Amniotic stem cell (primary cell): ENCODE measurements around the gene TMEM120B.

Source experiments
- DNase-seq: peaks from one replicate; lab custom pipeline; 2025; lab: John Stamatoyannopoulos, UW

The TMEM120B gene

DNA sequence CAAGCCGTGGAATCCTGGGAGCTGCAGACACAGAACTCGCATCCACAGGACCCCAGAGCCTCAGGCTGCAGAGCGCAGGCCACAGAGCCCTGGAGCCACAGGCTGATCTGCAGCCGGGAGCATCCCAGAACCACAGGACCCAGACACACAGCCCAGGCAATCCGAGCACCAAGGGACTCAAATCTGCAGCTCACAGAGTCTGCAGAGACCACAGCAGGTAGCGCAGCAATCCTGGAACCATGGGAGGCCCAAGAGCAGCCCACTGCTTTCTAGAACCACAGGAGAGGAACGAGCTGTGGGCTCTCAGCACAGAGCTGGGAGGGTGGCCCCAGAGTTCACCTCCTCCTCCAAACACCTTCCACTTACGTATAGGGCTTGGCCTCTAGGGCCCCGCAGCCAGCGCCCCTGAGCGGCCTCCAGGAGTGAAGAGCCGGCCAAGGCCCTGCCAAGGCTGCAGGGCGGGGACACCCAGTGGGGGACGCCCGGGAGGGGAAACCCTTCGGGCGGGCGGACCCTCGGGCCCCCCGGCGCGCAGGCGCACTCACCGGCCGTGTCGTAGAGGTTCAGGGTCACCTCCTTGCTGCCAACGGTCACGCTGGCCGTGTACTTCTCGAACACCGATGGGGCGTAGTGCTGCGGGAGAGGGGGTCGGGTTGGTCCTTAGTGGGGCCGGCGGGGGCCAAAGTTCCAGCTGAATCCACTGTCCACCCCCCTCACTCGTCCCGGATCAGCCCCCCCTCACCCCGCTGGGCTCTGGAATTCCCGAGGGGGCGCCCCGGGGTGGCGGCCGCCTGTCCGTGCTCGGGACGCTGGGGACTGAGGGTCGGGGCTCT is 80.3 kb downstream of the TMEM120B start:
- DNase-seq: no peak

DNA sequence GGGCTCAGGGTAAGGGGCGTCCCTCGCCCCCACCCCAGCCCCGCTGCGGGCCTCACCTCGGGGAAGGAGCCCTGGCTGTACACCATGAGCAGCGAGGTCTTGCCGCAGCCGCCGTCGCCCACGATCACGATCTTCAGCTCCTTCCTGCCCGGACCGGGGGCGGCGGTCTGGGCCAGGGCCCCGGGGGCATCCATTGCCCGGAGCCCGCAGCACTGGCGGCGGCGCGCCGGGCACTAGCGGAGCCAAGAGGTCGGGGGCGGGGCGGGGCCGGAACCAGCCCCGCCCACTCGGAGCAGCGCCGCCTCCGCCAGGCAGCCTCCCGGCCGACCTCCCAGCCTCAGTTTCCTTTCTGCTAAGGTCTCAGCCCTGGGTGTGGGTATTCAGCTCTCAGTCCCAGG is 80.9 kb downstream of the TMEM120B start, which contains the start of gene RHOF:
TSS of gene RHOF (minus strand) at position 249 of the 398 bp plus-strand sequence. CDS start at position 194, 55 bp downstream.
- no peak for DNase-seq

DNA sequence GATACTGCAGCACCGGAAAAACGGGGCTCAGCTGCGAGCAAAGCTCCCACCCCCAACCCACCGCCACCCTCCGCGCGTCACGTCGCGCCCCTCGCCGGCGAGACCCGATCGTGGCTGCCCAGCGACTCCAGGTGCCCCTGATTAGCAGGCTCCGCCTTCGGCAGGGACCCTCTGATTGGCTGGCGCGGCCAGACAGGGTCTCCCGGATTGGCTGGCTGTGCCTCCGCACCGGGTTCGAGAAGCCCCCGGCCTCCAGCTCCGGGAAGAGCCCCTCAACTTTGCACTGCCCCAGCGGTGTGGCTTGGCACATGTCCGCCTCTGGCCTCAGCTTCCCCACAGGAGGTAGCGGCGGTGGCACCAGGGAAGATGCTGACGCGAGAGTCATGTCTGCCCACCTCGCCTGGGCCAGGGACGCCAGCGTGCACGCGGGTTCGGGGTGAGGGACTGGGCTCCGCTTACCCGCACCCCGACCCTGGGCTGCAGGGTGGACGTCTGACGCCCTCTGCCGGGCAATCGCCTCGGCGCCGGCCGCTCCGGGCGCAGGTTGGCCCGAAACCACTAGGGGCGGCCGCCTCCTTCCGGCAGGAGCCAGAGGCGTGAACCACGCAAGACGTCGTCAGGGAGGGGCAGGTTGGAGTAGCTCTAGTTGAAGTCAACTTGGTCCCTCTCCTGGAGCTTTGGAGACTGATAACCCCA is 81.4 kb downstream of the TMEM120B start:
- peak; percentile 86 for DNase-seq

- DNase-seq: no peak
Observed at GRCh38 chr12:121794534-121795033, 82.0 kb downstream of the TMEM120B start.

GRCh38 chr12:121795034-121795968 is 82.7 kb downstream of the TMEM120B start:
- DNase-seq: peak; percentile 57

DNA sequence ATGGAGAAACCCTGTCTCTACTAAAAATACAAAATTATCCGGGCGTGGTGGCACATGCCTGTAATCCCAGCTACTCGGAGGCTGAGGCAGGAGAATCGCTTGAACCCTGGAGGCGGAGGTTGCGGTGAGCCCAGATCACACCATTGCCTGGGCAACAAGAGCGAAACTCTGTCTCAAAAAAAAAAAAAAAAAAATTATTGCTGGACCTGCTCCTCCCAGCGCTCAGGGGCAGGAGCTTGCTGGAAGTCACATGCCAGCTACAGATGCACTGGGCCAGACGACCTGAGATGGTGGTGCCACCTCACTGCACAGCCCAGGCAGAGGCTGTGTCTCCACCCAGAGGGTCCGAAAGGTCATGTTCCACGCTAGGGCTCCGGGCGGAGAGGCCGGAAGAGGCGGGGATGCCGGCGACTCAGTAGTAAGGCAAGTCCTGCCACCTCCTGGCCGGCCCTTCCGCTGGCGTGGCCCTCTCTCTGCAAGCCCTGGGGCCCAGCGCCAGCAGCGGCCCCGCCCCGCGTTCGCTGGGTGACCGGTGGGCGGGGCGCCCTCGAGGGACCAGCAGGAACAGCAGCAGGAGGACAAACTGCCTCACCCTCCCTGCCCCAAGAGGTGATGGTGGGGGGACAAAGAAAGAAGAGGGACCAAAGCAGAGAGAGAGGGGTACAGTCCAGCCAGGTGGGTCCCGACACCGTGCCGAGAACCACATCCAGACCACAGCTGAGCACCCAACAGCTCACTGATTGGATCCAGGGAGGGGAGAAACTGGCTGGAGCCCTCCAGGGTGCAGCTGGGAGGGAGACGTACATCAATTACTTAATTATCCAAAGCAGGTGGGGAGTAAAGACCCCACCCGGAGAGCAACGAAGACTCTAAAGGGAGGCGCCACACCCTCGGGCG is 84.6 kb downstream of the TMEM120B start:
- peak; percentile 76 for DNase-seq

- no peak for DNase-seq
Observed at GRCh38 chr12:121797937-121798786, 85.6 kb downstream of the TMEM120B start.

- DNase-seq: no peak
Observed at GRCh38 chr12:121798787-121799155, 86.2 kb downstream of the TMEM120B start.

DNA sequence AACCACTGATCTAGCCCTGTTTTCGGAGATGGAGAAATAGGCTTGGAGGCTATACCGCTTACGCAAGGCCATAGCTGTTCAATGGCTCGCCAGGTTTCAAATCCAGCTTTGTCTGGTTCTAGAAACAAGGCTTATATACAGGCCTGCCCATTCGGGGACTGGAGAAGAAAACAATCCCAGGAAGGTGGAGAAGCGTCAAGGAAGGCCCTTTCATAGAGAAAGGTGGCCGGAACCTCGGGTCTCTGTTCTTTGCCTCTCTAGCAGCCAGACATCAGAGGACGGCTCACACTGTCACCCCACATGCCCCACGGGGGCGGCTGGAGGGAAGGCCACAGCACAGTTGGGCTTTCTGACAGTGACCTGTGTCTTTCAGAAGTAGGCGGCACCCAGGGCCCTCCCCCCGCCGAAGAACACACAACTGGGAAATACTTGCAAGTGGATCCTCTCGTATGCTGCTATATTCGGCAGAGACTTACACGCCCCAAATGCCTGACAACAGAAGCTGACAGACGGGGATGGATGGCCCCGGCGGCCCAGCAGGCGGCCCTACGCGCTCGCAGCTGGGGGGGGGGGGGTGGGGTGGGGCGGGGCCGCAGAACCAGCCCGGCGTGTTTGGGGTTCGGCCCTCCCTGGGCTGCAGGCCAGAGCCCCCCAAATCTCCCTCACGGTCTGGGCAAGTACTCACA is 86.7 kb downstream of the TMEM120B start:
- DNase-seq: no peak

GRCh38 chr12:121799842-121800693 is 87.5 kb downstream of the TMEM120B start:
- peak; percentile 76 for DNase-seq

GRCh38 chr12:121800694-121801594 is 88.4 kb downstream of the TMEM120B start:
- DNase-seq: no peak

DNA sequence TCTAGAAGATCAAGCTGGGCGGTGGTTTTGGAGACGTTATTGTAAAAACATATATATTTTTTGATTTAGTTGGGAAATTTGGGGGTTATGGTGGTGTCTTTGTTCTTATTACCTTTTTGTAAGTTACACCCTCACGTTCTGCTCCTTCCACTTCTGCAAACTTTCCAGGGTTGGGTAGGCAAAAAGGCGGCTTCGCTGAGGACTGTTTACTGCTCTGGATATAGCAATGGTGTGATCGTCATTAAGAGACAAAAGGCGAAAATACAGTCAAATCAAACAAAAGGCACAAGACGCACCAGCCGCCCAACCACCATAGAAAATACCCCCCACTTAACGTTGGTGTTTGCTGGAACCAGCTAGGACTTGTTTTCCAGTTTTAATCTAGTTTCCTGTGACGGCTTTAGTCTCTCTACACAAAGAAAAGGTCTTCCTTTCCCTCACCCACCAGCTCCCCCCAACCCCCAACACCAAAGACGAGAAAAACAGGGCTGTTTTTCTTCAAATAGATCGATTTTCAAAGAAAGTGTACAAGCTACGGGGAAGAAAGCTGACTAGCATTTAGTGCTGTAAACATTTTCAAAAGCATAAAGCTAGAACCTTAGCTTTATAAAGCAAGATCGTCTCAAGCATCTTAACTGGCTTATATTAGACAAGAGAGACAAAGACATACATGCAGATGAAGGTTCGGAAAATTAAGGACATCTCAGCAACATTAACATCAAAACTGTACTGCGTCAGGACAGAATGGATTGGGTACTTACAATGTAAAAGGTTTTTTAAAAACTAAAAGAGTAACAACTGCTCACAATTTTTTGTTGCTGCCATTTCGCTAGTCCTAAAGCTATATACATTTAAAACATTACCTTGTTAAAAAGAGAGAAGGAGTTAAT is 89.3 kb downstream of the TMEM120B start:
- DNase-seq: no peak

DNA sequence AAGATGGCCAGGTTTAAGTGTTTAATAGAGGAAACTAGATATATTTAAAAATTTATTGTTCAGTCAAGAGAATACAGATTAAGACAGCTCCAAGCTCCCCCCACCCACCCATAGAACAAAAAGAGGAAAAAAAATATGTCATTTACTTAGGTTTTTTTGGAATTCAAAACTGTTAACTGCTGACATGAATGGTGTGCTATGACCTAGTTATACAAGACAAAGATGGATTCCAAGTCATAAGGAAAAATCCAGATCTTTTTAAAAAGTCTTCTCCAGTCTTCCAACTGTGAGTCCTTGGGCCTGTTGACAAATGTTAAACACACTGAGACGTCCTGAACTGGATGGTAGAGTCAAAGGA is 89.9 kb downstream of the TMEM120B start:
- DNase-seq: no peak

DNA sequence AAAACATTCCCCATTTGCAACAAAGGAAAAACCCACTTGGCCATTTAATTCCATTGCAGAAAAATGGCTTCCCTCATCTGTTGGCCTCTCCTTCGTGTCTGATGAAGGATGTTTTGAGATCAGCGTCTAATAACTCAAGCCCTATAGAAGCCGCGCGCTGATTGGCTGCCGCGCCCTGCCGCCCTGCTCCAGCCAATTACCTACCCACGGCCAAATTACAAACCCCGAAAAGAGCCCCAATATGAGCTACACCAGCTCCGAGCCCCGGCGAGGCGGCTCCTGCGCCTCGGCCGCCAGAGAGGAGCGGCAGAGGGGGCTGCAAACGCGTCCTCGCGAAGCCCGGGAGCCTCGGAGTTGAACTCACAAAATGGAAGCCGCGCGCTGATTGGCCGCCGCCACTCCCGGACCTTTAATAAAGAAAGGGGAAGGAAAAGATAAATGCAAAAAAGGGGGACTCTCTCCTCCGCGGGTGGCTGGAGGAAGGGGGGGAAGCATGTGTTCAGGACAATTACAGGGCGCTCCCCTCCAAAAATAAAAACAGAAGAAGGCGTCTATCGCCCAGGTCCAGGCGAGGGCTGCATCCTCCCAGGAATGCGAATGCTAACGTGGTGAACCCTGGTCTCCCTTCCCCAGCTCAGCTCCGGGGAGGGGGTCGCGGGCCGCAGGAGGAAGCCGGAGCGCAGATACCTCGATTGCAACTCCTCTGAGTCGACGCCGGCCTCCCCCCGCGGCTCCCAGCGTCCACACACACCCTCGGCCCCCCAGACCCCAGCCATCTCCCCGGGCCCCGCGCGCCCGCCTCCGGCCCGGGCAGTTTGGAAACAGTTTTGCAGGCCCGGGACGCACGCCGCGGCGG is 90.5 kb downstream of the TMEM120B start:
- DNase-seq: peak; percentile 90

DNA sequence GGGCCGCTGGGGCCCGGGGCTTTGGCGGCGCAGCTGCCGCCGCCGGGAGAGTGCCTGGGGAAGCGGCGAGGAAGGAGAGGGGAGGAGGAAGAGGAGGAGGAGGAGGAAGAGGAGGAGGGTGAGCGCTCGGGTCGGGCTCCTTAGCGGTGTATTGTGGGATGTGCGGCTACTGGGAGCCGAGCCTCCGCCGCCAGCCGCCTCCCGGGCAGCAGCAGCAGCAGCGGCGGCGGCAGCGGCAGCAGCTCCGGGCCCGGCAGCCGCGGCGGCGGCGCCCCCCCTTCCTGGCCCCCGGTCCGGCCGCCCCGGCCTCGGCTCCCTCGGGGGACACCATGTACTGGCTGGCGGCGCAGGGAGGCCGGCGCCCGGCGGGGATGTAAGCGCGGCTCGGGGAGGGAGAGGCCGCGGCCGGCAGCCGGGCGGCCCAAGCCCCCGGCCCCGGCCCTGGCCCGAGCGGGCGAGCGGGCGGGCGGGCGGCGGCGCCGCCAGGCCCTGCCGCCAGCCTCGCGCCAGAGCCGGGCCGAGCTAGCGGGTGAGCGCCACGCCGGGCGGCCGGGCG is 91.4 kb downstream of the TMEM120B start, which contains the start of gene SETD1B:
TSS of gene SETD1B (plus strand) at position 149 of the 556 bp plus-strand sequence. CDS start 729 bp downstream, outside the sequence.
- DNase-seq: no peak
